Muscle layer of duodenum (tissue), 2 donors: ENCODE data around the gene LDLRAD4.
A peak's percentile ranks its signal among the peaks of the same experiment; 100 is the strongest.

Source experiments
- H3K27ac ChIP-seq: one replicate; pipeline ENCODE4 v1.7.0; 2013; ENCODE audit warnings: mild to moderate bottlenecking, low read length
- H3K27me3 ChIP-seq: one replicate; pipeline ENCODE4 v1.7.0; 2013; ENCODE audit warnings: low read depth, mild to moderate bottlenecking, control low read depth, low read length
- H3K36me3 ChIP-seq, 2 donors: one replicate each; pipeline ENCODE4 v1.7.0; 2013; ENCODE audit warnings: low read length in 2 of 2, control low read depth in 1 of 2, mild to moderate bottlenecking in 1 of 2; ENCODE audit not compliant: insufficient read depth in 2 of 2, control insufficient read depth in 1 of 2
- H3K4me1 ChIP-seq, 2 donors: one replicate each; pipeline ENCODE4 v1.7.0; 2013; ENCODE audit warnings: low read length in 2 of 2, mild to moderate bottlenecking in 2 of 2, control low read depth in 1 of 2, moderate library complexity in 1 of 2; ENCODE audit not compliant: insufficient read depth in 2 of 2, control insufficient read depth in 1 of 2
- H3K4me3 ChIP-seq, 2 donors: one replicate each; pipeline ENCODE4 v1.7.0; 2013; ENCODE audit warnings: low read length in 2 of 2, low read depth in 1 of 2, mild to moderate bottlenecking in 1 of 2
- H3K9me3 ChIP-seq, 2 donors: one replicate each; pipeline ENCODE4 v1.7.0; 2013; ENCODE audit warnings: low read length in 2 of 2, control low read depth in 1 of 2, mild to moderate bottlenecking in 1 of 2; ENCODE audit not compliant: control insufficient read depth in 1 of 2
- donor health status: healthy.

The LDLRAD4 gene

GRCh38 chr18:13362607-13363006 lies 144.0 kb downstream of the LDLRAD4 start:
- H3K4me3 ChIP-seq: no peak overlapping the region
- peaks cover 0 to 4% of the 10 kb centered on the region in 2 donors for H3K4me1 ChIP-seq
- no peaks in the 10 kb centered on the region for H3K9me3 ChIP-seq
- no peak overlapping the region for H3K27ac ChIP-seq
- H3K27me3 ChIP-seq: no peaks in the 10 kb centered on the region
- H3K36me3 ChIP-seq: no peaks in the 10 kb centered on the region

DNA sequence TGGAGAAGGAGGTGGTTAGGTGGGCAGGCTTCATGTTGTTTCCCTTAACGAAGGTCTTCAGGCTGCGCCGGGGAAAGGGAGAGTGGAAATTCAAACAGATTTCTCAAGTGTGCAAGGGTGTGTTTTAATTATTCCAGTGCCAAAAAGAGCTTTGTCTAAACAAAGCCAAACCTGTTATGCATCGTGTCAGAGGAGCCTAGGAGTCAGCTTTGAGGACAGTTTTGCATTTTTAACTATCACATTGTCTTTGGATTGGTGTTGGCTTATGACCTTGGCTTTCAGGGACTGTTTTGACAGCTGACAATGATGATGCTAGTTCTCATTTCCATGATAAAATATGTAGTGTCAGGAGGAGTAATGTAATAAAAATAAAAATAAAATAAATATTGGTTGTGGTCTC lies 144.8 kb downstream of the LDLRAD4 start:
- H3K36me3 ChIP-seq: no peaks in the 10 kb centered on the region
- no peaks in the 10 kb centered on the region for H3K27me3 ChIP-seq
- H3K9me3 ChIP-seq: no peaks in the 10 kb centered on the region
- H3K27ac ChIP-seq: no peak overlapping the region
- no peak overlapping the region for H3K4me3 ChIP-seq
- H3K4me1 ChIP-seq: peaks cover 0 to 4% of the 10 kb centered on the region in 2 donors

DNA sequence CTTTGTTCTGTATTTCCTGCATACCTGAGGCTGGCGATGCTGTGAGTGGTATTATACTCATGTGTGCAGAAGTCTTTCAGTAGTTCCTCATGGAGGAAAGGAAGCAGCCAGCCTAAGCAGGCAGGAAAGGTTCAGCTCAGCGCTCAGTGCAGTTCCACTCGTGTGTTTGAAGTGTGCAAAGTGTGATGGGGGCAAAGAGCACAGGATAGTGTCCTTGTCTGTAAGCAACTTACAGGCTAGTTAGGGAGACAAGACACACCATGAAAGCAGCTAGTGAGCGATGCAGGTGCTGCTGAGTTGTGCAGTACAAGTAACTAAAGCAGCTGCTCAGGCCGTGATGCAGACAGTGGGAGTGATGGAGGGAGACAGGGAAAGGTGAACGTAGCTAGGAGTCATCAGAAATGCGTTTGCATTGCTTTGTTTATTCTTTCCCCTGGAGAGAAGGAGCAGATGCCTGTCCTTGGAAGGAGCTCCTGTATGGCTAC lies 146.2 kb downstream of the LDLRAD4 start:
- no peak overlapping the region for H3K27ac ChIP-seq
- H3K9me3 ChIP-seq: no peaks in the 10 kb centered on the region
- H3K36me3 ChIP-seq: no peaks in the 10 kb centered on the region
- no peak overlapping the region for H3K4me3 ChIP-seq
- peaks cover 0 to 8% of the 10 kb centered on the region in 2 donors for H3K4me1 ChIP-seq
- no peaks in the 10 kb centered on the region for H3K27me3 ChIP-seq

DNA sequence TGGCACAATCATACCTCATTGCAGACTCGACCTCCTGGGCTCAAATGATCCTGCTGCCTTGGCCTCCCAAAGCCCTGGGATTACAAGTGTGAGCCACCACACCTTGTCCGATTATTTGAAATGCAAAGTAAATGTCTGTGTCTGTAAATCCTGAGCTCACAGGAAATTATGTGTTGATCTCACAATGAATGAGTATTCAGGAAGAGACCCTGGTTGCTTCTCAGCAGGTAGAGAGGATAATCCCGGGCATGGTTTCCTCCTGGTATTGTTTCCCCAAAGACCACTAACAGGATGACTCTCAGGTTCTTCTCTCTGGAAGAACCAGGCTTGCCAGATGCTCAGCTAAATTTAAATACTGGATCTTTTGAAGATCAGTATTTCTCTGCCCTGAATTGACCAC lies 147.6 kb downstream of the LDLRAD4 start:
- H3K4me1 ChIP-seq: peaks cover 0 to 8% of the 10 kb centered on the region in 2 donors
- H3K4me3 ChIP-seq: no peak overlapping the region

DNA sequence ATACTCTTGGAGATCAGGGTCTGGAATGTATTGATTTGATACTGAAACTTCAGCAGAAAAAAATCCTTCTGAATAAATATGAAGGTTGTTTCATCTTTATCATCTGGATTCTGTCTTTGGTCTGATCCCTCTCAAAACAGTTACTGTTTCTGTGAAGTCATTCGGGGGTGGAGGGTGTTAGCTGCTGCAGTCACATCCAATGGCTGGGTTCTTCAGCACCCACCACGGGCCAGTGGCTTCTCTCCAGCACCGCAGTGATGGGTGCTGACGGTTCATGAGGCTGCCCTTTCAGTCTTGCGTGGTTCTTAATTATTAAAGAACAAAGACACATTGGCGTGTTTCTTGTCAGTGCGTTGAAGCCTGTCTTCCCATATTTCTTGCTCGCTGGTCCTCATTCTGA lies 148.0 kb downstream of the LDLRAD4 start:
- Histone ChIP-seq H3K27me3 (no peaks in the 10 kb centered on the region), H3K4me3 (no peak overlapping the region), H3K9me3 (no peaks in the 10 kb centered on the region), H3K4me1 (peaks cover 0 to 8% of the 10 kb centered on the region in 2 donors), H3K36me3 (no peaks in the 10 kb centered on the region), H3K27ac (no peak overlapping the region)

More for the DNA sequence above, 147.6 kb downstream of the LDLRAD4 start:
- Histone ChIP-seq H3K27ac (no peak overlapping the region), H3K9me3 (no peaks in the 10 kb centered on the region), H3K27me3 (no peaks in the 10 kb centered on the region), H3K36me3 (no peaks in the 10 kb centered on the region)

DNA sequence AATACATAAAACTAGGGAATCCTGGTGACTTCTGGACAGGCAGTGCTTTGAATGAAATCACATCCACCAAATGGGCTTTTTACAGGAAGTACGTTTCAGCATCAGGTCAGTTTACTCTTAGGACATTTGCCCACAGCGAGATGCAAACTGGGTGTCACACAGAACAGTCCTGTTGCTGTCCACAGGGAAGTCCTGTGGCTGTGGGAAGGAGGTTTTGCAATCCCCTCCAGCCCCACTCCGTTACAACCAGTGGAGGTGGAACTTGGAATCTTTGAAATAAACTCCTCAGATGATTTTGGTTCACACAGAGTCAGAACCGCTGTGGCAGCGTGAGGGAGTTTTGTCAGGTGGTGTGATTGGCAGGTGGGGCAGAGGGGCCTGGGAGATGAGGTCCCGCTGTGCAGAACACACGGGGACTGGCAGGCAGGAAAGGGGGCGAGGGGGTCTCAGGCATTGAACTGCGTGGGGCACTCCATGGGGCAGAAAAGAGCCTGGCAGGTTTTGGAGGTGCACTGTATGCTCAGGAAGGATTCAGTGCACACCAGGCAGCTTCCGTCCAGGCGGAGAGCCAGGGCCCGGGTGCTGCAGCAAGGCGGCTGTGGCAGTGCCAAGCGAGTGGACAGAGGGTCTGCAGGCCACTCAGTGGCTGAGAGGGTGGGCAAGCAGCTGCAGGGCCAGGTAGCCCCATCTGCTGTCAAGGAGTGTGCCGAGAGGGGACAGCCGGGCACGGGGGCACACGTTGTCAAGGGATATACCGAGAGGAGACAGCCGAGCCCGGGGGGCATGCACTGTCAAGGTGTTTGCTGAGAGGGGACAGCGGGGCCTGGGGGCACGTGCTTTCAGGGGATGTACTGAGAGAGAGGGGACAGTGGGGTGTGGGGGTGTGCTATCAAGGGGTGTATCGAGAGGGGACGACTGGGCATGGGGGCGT lies 148.7 kb downstream of the LDLRAD4 start:
- H3K27ac ChIP-seq: no peak overlapping the region
- H3K4me3 ChIP-seq: no peak overlapping the region

DNA sequence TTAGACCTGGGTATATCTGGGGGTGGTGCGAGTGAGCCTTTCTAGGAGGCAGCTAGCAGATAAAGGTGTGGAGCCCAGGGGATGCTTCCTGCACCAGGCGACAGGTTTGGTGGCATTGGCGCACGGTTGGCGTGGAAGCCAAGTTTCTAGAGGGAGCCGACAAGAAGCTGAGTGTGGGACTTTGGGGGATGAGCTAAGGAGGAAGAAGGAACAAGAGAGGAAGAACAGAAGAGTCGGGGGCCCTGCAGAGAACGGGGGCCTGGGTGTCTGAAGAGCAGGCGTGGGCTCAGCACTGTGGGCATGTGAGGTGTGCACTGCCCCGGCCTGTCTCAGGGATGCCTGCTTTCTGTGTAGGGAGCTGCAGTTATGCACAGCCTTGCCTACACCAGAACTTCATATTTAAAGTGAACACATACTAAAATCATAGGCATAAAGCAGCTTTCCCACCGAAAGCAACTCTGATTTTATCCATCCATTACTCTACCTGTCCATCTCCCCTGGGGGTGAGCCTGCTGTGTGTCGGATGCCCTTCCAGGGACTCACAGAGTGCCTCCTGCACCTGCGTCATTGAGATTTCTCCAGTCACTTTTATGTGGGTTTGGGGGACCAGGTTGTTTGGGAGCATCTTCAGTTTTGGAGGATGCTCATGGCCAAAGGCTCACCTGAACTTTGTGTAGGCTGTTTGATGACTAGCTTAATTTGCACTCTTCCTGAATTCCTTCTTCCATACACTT lies 149.7 kb downstream of the LDLRAD4 start:
- H3K36me3 ChIP-seq: no peaks in the 10 kb centered on the region
- H3K9me3 ChIP-seq: no peaks in the 10 kb centered on the region
- H3K4me3 ChIP-seq: no peak overlapping the region
- H3K4me1 ChIP-seq: peaks cover 6 to 17% of the 10 kb centered on the region in 2 donors
- no peaks in the 10 kb centered on the region for H3K27me3 ChIP-seq
- H3K27ac ChIP-seq: no peak overlapping the region

More for the DNA sequence above, 148.7 kb downstream of the LDLRAD4 start:
- no peaks in the 10 kb centered on the region for H3K36me3 ChIP-seq
- no peaks in the 10 kb centered on the region for H3K9me3 ChIP-seq
- H3K27me3 ChIP-seq: no peaks in the 10 kb centered on the region
- H3K4me1 ChIP-seq: peaks cover 6 to 13% of the 10 kb centered on the region in 2 donors

GRCh38 chr18:13369353-13369752 lies 150.8 kb downstream of the LDLRAD4 start:
- Histone ChIP-seq H3K36me3 (no peaks in the 10 kb centered on the region), H3K4me3 (no peak overlapping the region), H3K27me3 (no peaks in the 10 kb centered on the region), H3K4me1 (peaks cover 6 to 17% of the 10 kb centered on the region in 2 donors), H3K9me3 (no peaks in the 10 kb centered on the region), H3K27ac (no peak overlapping the region)

DNA sequence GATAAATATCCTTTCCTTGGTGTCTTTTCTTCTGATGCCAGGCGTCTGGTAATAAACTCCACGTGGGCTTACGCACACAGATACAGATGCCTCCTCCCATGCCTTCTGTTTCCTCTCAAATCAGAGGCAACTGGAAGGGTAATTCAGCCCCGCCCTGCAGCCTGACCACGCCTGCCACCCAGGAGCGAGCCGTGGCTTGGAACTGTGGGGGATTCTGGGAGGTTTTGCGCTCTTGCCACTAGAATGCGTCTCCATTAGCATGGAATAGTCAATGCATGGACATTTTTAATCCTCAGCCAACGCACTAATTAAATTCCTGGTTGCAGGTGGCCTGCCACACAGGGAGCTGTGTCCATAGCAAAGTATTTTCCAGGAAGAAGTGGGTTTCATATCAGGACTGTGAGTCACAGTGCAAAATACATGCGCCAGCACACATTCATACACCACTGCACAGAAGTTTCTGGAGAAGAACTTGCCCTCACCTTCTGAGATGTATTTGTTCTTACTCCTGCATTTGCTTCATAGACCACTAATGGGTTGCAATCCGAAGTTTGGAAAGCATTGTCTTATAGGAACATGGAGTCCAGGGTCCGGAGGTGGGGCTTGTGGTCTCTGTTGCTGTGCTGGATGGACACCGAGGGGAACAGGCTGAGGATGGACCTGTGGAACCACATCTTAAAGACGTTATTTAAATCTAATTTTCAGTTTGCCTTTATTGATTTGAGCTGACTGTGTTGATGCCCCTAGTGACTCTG lies 151.4 kb downstream of the LDLRAD4 start:
- H3K4me1 ChIP-seq: peaks cover 11 to 18% of the 10 kb centered on the region in 2 donors
- H3K27me3 ChIP-seq: no peaks in the 10 kb centered on the region
- H3K9me3 ChIP-seq: no peaks in the 10 kb centered on the region
- H3K4me3 ChIP-seq: no peak overlapping the region
- H3K27ac ChIP-seq: peak overlapping the region; percentile 49
- no peaks in the 10 kb centered on the region for H3K36me3 ChIP-seq

- no peaks in the 10 kb centered on the region for H3K27me3 ChIP-seq
- no peak overlapping the region for H3K27ac ChIP-seq
- no peaks in the 10 kb centered on the region for H3K36me3 ChIP-seq
- H3K4me1 ChIP-seq: peaks cover 11 to 21% of the 10 kb centered on the region in 2 donors
- no peak overlapping the region for H3K4me3 ChIP-seq
- no peaks in the 10 kb centered on the region for H3K9me3 ChIP-seq
Observed at GRCh38 chr18:13370995-13371625, 152.6 kb downstream of the LDLRAD4 start.
